SKM-1 treated with dmso at 0.1 percent for 144 hours (cell line): ENCODE results near the gene COLEC11.
"Not testable (repeated sequence)": the region's sequence is repeated elsewhere in the genome, so short reads cannot be mapped to it uniquely, and the experiment has no call there.

Experiments used
- DNase-seq: peaks from one replicate; lab custom pipeline; 2025; ENCODE audit not compliant: unreplicated experiment; lab: John Stamatoyannopoulos, UW

The COLEC11 gene

DNA sequence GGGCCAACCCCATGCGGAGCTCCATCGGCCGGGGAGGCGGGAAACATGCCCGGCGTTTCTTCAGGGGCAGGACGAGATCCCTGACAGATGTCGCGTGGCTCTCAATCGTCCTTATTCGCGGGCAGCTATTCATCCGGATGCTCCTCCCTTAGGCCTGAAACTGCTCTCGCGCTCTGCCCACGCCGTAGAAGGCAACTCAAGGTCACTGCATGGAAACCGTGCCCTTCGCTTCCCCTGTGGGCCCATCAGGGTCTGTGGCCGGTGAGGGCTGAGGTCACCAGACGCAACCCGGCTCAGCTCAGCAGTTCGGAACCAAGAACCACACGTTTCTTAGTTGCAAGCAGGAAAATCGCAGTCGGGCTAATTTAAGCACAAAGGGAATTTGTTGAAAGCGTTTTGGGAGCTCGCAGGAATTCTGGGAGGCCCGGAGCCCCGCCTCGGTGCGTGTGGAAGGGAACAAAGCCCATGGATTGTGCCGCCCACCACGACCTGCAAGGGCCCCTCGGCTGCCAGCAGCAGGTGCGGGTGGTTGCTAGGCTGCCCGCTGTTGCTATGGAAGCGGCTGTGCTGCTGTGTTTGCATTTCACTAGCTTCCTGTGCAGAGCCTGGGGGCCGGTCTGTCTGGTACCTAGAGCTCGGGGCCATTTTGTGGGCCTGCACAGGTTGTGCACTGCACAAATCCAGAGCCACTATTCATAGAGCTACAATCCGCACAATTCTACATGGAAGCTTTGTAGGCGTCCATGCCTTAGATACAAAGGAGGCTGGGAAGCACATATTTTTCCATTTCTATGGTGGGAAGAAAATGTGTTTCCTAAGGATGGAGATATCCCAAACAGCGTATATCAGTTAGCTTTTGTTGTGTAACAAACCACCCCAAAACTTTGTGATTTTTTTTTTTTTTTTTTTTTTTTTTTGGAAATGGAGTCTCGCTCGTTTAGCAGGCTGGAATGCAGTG, 57.1 kb downstream of the COLEC11 start:
- DNase-seq, result no peak

DNA sequence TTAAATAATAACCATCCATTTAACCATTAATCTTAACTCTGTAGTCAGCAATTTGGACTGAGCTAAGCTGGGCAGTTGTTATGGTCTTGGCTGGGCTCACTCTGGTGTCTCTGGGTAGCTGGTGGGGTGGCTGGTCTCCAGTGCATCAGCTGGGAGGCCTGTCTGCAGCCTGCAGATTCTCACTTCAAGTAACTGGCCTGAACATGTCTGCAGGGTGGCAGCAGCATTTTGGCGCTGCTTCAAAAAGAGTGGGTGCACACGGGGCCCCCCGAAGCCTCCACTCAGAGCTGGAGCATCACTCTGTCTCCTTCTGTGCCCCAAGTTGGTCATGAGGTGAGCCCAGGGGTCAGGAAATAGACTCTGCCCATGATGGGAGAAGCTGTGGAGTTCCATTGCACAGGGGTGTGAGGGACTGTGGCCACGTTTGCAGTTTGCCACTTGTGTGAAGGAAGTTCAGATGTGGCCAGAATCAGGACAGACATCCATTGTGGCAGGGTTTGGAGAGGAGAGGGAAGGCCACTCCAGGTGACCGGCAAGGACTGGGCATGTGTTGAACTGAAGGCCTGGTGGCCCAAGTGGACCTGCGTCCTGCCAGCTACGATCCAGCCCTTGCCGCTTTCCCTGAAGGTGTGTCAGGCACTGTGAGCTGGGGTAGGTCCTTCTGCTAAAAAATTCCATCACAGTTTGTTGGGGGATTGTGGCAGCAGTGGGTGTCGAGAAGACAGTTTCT, 58.1 kb downstream of the COLEC11 start:
- no peak for DNase-seq

DNA sequence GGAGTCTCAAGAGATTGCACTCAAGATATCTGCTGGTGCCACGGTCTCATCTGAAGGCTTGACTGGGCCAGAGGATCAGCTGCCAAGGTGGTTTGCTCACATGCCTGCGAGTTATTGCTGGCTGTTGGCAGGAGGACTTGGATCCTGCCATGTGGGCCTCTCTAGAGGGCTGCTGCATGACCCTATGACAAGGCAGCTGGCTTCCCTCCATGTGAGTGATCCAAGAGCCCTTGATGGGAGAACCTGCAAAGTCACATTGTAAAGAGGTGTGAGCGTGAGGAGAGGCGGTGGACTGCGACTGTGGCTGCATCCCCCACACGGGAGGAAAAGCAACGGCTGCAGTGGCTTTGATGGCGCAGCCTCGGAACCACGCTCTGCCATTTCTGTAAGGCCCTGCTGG, 59.1 kb downstream of the COLEC11 start:
- no peak for DNase-seq

DNA sequence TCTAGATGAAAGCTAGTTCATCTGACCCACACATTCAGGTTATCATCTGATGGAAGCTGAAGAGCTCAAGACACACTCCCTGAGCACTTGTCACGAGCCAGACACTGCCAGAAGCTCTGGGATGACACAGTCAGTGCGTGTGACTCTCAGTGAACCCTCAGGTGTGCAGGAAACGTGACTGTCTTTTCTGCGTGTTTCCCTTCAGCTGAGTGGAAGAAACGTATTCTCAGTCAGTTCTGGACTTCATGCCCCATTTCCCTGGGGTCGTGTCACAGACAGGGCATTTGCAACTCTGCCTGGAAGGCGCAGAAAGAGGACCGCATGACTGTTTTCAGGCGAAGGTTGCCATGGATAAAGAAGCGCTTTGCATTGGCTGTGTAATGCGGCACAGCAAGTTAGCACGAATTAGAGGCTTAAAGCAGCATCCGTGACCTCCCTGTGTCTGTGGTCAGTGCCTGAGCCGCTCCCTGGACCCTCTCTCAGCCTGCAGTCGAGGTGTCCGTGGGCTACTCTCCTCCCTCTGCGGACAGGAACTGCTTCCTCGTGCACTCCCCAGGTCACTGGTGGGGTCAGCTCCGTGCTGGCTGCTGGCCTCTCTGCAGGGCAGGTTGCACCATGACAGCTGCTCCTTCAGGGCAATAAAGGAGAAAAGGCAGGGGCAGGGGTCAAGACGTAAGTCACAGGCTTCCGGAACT, 59.8 kb downstream of the COLEC11 start:
- DNase-seq, result no peak

DNA sequence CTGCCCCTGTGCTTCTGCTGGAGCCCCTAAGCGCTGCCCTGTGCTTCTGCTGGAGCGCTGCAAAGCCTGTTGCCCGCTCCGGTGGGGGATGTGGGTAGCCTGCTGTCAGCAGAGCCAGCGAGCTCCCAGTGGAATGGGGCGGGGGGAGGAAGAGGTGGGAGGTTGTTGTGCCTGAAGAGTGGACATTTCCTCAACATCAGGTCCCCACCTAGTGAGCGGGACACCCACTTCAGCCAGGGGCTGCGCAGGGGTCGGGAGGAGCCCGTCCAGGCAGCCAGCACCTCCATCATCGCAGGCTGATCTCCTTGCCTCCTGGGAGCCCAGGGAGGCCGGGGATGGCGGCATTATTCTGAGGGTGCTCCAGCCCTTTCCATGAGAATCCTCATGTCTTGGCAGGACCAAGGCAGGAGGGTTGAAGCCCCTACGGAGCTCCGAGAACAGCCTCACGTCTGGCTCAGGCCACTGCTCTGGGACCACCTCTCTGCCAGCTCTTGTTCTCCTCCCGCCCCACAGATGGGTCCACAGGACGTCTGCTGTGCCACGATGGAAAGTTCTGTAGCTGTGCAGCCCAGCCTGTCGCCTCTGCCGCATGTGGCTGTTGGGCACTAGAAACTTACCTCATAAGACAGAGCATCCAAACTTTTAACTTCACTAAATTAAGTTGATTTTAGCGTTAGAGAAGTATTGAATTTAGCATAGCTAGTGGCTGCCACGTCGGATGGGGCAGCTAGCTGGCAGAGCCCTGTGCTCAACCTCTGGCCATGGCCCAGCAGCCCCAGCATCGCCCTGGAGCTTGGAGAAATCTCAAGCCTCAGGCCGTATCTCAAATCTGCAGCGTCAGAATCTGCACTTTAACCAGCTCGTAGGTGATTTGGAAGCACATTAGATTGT, 61.2 kb downstream of the COLEC11 start:
- no peak for DNase-seq

DNA sequence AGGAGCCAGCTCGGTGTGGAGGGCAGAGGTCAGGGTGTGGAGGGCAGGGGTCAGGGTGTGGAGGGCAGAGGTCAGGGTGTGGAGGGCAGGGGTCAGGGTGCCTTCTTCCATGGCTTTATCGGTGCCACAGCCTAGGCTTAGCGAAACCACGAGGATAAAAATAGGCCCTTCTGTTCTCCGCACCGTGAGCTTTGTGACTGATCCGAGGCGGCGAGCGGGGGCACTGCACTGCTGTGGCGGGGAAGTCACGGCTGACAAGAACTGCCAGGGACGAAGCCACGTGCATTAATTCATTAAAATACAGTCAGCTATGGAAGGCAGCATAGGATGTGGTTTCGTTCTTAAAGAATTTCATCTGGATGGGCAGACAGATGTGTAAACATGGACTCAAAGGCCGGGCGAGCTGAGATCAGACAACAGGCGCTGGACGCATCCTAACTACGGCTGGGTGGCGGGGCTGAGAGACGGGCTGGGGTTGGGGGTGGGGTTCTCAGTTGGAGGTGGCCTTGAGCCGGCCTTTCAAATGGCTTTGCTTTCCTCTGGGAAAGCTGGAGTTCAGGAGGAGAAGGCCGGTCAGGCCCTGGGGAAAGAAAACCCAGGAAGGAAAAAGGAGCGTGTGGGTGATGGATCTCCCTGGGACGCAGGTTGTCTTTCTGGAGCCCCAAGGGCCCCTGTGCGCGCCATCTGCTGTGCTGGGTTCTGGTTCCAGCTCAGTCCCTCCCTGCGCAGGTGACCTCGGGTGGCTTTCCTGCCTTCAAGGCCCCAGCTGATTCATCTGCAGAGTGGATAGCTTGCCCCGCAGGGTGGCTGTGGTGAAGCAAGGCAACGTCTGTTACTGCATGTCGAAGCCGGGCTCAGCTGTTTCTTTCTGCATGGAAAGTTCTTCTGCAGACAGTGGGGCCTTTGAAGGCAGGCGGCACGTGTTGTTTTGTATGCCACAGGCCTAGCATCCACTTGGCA, 62.1 kb downstream of the COLEC11 start:
- DNase-seq, result no peak

DNA sequence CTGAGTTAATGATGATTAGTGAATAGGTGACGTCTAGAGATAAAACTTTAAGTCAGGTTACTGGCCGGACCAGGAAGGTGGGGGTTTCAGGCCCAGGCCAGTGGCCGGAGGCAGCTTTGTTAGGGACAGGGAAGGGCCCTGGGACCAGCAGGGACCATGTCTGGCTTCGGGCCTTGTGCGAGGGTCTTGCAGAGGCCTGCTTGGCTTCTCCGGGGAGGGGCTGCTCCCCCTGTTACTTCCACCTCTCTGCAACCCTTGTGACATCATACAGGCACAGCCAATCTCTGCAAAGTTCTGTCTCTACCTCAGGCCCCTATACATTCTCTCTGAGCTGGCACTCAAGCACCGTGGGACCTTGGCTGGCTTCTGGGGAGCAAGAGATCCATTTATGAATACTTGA, 63.0 kb downstream of the COLEC11 start, which contains the start of gene ALLC:
ALLC (plus strand) TSS at position 320 of the 400 bp plus-strand sequence. CDS start 12,958 bp downstream, outside the sequence.
- no peak for DNase-seq

DNA sequence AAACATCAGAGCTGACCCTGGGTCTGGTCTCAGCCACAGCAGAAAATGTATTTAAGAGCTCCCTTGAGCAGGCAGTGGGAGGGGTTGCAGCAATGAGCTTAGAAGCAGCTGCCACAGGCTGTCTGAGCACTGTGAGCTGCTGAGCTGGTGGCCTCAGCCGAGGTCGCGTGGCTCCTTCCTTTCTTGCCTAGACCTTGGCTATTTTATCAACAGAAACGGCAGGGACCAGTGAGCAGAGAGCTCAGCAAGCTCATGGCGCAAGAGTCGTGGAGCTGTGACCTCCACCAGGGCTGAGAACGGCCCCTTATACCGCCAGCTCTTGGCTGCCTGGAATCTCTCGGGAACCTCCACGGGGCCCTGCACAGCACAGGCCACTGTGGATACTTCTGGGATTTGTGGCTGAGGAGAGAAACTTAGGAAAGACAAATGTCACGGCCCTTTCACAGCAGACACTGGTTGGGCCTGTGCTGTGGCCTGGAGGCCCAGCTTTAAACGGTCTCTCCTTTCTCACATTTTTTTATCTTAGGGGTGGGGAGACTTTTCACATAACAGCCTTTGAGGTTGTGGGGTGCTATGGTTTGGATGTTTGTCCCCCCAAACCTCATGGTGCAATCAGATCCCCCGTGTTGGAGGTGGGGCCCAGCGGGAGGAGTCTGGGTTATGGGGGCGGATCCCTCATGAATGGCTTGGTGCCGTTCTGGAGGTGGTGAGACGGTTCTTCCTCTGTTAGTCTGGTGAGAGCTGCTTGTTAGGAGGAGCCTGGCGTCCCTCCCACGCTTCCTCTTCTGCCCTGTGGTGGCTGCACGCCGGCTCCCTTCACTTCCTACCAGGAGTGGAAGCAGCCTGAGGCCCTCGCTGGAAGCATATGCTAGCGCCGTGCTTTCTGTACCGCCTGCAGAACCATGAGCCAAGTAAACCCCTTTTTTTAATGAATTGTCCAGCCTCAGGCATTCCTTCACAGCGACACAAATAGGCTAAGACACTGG, 64.8 kb downstream of the COLEC11 start:
- peak; percentile 52 for DNase-seq

DNA sequence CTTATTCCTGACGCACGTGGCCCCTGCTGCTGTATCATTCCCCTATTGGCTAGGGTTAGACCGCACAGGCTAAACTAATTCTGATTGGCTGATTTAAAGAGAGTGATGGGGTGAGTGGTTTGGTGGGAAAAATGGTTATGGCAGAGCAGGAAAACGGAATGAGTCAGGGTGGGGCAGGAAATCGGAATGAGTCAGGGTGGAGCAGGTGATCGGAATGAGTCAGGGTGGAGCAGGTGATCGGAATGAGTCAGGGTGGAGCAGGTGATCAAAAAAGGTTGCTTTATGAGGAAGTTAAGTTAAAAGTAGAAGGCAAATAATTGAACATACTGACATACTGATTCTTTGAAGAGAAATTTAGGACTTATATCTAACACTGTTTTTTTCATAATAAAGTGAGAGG, 65.7 kb downstream of the COLEC11 start:
- not testable (repeated sequence) for DNase-seq

DNA sequence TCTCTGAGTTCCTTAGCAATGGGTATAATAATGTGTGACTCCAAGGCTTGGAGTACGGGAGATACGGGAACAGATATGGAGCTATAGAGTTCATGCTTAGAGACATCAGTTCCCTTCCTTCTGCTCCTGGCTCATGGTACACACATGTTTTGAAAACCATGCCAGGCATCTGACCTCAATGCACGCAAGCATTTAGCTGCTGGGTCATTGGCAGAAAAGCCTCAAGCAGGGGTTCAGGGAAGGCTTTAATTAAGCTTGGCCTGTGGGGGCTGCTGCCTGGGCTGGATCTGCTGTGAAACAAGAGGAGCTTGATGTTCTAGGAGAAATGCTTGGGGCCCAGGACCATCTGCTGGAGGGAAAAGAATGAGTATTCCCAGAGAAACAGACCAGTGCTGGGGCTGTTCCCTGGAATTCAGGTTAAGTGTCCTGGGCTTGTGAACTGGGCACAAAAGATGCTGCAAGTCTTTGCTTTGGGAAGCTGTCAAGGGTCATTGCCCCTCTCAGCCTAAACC, 66.3 kb downstream of the COLEC11 start:
- DNase-seq, result no peak

DNA sequence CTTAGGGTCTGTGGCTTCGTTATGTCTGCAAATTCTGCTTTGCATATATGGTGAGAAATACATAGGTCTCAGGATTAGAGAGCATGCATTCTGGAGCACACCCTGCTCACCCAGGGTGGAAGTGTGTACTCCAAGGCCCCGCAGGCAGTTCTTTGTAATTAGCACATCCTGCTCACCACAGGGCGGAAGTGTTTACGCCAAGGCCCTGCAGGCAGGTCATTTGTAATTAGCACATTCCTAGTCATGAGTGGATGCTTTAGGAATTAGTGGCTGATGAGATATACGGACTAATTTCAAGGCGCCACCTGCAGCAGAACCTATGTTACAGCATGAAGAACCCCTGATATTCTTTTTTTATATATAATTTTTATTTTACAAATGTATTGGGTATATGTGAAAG, 67.3 kb downstream of the COLEC11 start:
- DNase-seq, result peak; percentile 70

DNA sequence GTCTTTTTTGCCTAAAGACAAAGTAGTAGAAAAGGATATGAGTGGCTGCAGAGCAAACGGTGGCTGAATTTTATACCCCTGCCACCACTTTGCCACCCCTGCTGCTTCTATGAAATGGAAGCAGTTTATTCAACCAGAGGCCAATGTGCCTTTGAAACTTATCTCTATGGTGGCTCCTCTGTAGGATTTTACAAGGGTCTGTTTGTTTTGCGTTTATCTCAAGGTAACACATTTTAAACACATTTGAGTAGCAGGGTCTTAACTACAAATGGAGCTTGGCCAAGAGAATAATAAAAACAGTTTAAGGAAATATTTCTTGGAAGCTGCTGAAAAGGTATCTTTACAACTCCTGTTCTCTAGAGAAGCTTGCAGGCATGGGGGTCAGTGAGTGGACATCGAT, 69.2 kb downstream of the COLEC11 start:
- DNase-seq, result no peak

DNA sequence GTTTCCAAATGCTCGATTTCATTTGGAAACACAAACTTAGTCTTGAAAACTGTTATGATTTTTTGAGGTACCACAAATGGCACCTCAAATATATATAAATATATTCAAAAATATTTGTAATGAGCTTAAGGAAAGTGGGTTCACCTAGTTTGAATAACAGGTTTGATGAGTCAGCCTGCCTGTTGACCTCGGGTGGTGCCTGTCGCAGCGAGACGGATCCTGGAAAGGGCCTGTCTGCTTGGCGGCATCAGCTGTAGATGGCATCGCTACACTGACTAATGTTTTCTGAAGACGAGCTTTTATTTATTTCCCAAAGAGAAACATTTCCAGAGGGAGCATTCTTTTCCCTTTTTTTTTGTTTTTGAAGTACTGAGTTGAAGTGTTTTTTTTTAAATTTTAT, 70.0 kb downstream of the COLEC11 start:
- no peak for DNase-seq

DNA sequence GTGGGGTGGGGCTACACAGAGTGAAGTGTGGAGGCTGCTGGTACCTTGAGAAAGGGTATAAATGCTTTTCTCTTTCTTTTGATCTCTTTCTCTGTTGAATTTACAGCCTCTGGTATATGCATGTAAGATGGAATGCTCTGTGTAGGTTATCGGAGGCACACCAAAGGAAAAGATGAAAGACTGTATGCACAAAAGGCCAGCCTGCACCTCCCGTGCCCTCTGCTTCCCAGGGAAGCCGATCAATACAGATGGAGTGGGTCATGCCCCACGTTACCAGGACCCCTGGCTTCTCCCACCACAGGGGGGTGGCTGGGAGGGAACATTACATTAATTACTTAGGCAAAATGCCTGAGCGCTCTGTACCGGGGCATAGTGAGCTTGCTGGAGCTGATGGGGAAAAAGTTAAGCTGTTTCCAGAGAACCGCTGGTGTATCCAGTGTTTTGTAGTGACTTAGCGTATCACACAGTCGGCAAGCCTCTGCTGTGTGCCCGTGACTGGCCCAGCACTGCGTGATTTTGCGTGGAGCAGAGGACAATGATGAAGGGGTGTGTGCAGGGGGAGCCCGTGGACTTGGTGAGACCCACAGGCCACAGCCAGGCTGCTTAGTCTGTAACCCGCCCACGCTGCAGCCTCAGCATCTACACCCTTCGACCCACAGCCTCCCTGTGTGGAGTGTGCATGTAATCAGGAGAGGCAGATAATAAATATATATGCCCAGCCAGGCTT, 71.1 kb downstream of the COLEC11 start:
- no peak for DNase-seq

DNA sequence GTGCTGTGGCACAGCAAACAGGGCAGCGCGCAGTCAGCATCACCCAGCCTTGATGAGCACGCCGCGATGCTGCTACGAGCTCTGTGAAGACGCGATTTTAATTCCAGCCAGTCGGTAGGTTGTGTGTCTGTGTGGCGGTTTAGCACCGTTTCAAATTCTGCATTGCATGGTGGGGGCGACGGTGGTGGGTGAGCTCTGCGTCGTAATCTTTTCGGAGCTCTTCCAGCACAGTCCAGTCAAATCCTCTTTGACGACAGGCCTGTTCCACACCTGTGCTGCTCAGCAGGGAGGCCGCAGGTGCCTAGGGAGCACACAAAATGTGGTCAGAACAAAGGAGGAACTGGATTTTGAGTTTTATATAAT, 71.7 kb downstream of the COLEC11 start:
- DNase-seq, result no peak

DNA sequence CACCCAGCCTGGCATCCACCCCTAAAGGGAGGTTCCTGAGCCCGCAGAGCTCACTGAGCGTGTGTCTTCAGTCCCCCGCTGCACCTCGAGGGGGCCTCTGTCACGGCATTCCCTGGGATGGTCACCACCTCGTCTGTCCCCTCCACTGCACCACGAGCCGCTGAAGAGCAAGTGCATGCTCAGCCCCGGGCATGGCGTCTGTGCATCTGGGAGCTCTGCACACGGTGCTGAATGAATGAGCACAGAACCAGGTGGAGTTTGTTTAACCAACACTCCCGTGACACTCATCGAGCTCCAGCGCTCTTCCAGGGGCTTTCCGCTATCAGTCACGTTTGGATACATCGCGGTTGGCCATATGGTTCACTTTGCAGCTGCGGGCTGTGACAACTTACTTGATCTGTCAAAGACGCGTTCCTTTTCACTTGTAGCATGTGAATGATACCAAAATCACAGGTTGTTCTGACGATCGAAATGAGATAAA, 72.3 kb downstream of the COLEC11 start:
- no peak for DNase-seq

DNA sequence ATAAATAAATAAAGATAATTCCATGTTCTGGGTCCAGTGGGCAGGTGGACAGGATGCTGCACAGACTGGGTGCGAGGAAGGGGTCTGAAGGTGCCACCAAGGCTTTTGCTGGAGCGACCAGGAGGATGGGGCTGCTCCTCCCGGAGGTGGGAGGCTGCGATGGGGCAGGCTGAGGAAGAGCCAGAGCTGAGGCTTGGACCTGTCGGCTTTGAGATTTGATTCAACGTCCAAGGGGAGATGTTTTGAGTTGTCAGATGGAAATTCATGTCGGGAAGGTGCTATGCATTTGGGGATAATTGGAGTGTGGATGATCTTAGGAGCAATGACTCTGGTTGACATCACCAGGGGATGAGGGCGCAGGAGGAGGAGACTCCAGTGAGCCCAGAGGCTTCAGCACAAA, 74.7 kb downstream of the COLEC11 start:
- no peak for DNase-seq
